ENCODE results near the gene PACSIN2. TPM values are rescaled to one million over a fixed set of nuclear protein-coding genes. Genes with fewer than 3 reads are reported as not detected.
A peak's percentile ranks its signal among the peaks of the same experiment; 100 is the strongest.

Gene PACSIN2
- total RNA-seq, 1 donor: 35.2 TPM

DNA sequence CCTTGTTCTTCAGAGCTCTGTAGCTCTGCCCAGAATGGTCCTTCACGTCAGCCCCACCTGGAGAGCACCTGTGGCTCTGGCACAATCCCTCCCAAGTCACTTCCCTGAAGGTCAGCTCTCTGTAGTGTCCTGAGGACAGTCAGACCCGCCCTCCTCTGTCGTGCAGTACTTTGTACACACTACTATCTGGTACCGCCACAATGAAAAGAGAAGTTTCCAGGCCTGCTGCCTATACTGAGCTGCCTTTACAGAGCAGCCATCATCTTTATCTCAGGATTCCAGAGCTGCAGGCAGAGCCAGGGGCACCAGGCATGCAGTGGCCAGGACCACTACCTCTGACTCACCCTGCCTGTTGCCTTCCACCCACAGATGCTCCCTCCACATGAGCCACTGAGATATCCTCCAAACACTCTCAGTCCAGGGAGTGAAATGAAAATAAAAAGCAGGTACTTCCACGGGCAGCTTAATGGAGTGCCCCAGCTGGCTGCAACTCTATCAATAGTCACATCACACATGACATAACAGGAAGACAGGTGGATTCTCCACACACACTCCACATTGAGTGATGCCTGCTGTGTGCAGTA lies 7.3 kb downstream of the PACSIN2 start:
- peak; percentile 64 for DNase-seq (ENCODE audit: low read depth)
- TF ChIP-seq, protein P1, sequence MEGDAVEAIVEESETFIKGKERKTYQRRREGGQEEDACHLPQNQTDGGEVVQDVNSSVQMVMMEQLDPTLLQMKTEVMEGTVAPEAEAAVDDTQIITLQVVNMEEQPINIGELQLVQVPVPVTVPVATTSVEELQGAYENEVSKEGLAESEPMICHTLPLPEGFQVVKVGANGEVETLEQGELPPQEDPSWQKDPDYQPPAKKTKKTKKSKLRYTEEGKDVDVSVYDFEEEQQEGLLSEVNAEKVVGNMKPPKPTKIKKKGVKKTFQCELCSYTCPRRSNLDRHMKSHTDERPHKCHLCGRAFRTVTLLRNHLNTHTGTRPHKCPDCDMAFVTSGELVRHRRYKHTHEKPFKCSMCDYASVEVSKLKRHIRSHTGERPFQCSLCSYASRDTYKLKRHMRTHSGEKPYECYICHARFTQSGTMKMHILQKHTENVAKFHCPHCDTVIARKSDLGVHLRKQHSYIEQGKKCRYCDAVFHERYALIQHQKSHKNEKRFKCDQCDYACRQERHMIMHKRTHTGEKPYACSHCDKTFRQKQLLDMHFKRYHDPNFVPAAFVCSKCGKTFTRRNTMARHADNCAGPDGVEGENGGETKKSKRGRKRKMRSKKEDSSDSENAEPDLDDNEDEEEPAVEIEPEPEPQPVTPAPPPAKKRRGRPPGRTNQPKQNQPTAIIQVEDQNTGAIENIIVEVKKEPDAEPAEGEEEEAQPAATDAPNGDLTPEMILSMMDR (IDR thresholded peaks at IDR 0.05; ENCODE audit: insufficient read depth, low read length): no peak
- H3K4me3 ChIP-seq (ENCODE audit: low read depth, low read length): no peak overlapping the region

DNA sequence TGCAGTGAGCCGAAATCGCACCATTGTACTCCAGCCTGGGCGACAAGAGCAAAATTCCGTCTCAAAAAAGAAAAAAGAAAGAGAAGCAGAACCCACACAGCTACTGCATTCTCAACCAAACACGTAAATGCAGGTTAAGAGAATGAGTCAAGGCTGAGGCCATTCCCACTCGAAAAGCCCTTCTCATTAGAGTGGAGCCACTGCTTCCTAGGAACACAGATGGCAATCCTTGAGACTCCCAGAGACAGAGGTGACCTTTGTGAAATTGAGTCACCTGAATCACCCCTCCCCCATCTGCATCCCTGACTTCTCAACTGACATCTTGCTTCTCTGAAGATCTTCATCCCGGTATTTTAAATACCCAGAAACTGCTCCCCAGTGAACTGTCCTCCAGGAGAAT lies 8.2 kb downstream of the PACSIN2 start:
- no peak overlapping the region for H3K4me3 ChIP-seq (ENCODE audit: low read depth, low read length)
- TF ChIP-seq, protein P1 (IDR thresholded peaks at IDR 0.05; ENCODE audit: insufficient read depth, low read length): no peak
- no peak for DNase-seq (ENCODE audit: low read depth)

DNA sequence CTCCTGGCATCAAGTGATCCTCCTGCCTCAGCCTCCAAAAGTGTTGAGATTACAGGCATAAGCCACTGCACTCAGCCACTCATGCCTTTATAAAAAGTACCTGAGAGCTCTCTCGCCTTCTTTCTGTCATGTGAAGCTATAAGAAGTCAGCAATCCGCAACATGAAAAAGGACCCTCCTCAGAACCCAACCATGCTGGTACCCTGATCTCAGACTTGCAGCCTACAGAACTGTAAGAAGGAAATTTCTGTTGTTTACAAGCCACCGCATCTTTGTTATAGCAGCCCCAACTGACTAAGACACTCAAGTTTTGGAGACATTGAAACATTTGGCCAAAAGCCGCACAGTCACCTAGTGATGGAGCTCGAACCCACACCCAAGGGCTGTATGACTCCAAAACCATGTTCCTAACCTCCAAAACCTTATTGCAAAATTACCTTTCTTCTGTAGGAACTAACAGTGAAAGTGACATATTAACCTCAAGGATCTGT lies 8.9 kb downstream of the PACSIN2 start:
- no peak overlapping the region for H3K4me3 ChIP-seq (ENCODE audit: low read depth, low read length)
- no peak for DNase-seq (ENCODE audit: low read depth)
- TF ChIP-seq, protein P1 (IDR thresholded peaks at IDR 0.05; ENCODE audit: insufficient read depth, low read length): no peak

DNA sequence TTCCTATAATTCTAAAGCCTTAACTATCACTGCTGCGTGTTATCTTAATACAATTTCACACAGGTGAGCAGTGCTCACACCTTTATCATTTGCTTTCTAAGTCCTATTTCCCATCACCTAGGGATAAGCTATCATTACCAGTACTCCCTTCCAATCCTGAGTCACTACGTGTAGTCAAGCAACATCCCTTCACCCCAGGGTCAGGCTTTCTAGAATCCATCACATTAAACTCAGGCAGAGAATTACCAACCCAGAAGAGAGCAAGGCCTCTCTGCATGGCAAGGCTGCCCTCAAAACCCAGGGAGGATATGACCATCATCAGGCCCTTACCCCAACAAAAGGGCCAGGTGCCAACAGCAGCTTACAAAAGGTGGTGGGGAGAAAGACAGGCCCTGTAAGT lies 9.8 kb downstream of the PACSIN2 start:
- TF ChIP-seq, protein P1 (IDR thresholded peaks at IDR 0.05; ENCODE audit: insufficient read depth, low read length): no peak
- no peak overlapping the region for H3K4me3 ChIP-seq (ENCODE audit: low read depth, low read length)
- no peak for DNase-seq (ENCODE audit: low read depth)

DNA sequence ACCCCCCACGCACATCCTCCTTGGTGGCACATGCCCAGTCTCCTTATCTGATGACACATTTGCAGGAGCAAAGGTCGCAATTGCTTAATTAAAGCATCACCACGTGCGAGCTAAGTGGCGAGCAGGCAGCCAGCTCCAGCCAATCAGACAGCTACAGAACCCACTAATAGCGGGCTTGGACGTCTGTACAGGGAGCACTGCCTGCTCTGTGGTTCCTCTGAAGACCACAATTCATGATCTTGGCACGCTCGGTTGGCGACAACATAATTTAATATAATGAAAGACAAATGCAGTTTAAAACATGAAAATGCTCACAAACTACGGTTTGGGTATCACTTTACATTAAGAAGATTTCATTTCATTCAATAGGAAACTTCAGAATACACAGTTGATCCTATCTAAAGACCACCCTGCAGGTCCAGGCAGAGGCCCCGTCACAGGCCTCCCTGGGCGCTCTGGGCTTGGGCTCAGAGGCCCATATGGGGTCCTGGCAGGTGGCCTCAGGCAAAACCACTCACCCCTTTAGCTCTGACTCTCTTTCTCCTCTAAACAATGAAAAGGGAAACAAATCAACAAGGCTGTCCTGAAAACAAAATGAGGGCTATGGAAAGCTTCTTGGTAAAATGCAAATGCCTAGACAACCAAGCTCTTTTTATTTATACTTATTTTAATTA lies 10.4 kb downstream of the PACSIN2 start:
- DNase-seq (ENCODE audit: low read depth): peak; percentile 58
- TF ChIP-seq, protein P1 (IDR thresholded peaks at IDR 0.05; ENCODE audit: insufficient read depth, low read length): no peak
- no peak overlapping the region for H3K4me3 ChIP-seq (ENCODE audit: low read depth, low read length)

DNA sequence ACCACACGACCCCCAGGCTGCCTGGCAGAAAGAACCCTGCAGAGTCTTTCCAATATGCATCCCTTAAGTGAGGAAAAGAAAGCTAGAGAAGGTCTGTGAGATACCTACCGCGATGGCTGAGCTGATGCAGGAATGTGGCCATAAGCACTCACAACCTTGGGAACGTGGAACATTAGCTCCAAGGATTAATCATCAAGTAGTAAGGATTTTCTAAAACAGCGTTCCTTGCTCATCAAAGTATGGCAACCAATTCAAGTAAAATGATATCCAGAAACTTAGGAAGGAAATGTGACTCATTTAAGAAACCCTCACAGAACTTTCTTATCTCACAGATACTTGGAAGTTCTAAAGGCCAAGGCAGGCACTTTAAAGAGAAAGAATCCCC lies 12.8 kb downstream of the PACSIN2 start:
- peak overlapping the region; percentile 55 for H3K4me3 ChIP-seq (ENCODE audit: low read depth, low read length)
- TF ChIP-seq, protein P1 (IDR thresholded peaks at IDR 0.05; ENCODE audit: insufficient read depth, low read length): no peak
- DNase-seq (ENCODE audit: low read depth): peak; percentile 90
